HS-5 (cell line): ENCODE data around the gene SNCG.

Source experiments
- DNase-seq: peaks from one replicate; pipeline ENCODE4 v3.0.0-alpha.2; 2012; ENCODE audit warnings: low read depth

SNCG gene

GRCh38 chr10:86960863-86961434 lies 2.5 kb downstream of the SNCG start:
- no peak for DNase-seq

GRCh38 chr10:86961481-86962091 lies 3.2 kb downstream of the SNCG start:
- no peak for DNase-seq

GRCh38 chr10:86962136-86962980 lies 4.0 kb downstream of the SNCG start:
- no peak for DNase-seq

GRCh38 chr10:86962981-86963310 lies 4.5 kb downstream of the SNCG start:
- DNase-seq: no peak

- DNase-seq: no peak
These were observed 5.0 kb downstream of the SNCG start for GRCh38 chr10:86963341-86963919.

GRCh38 chr10:86964061-86964846 lies 5.9 kb downstream of the SNCG start:
- no peak for DNase-seq

GRCh38 chr10:86964847-86965190 lies 6.4 kb downstream of the SNCG start:
- no peak for DNase-seq

- no peak for DNase-seq
These were observed 7.7 kb downstream of the SNCG start for GRCh38 chr10:86965986-86966654.

GRCh38 chr10:86967481-86967941 lies 9.1 kb downstream of the SNCG start:
- no peak for DNase-seq

- DNase-seq: no peak
These were observed 10.0 kb downstream of the SNCG start, which contains the start of gene ADIRF for GRCh38 chr10:86968271-86968993. ADIRF (plus strand) TSS chr10:86968482; CDS start chr10:86968545, 63 bp downstream.

GRCh38 chr10:86968994-86969355 lies 10.6 kb downstream of the SNCG start:
- no peak for DNase-seq

GRCh38 chr10:86969421-86970041 lies 11.1 kb downstream of the SNCG start:
- no peak for DNase-seq

- DNase-seq: no peak
These were observed 12.0 kb downstream of the SNCG start for GRCh38 chr10:86970162-86970981.

GRCh38 chr10:86970982-86971231 lies 12.5 kb downstream of the SNCG start:
- no peak for DNase-seq

GRCh38 chr10:86971232-86971991 lies 13.0 kb downstream of the SNCG start:
- peak; percentile 59 for DNase-seq

GRCh38 chr10:86972613-86973380 lies 14.4 kb downstream of the SNCG start:
- DNase-seq: no peak

- no peak for DNase-seq
These were observed 16.1 kb downstream of the SNCG start for GRCh38 chr10:86974484-86974883.

GRCh38 chr10:86976362-86977056 lies 18.1 kb downstream of the SNCG start:
- no peak for DNase-seq
